OCI-LY1 (cell line): ENCODE results near the gene OR13A1.

Source experiments
- CTCF ChIP-seq: fragments of 200-600 bp; sonication (generic), shearing (Covaris generic); IDR thresholded peaks from 2 replicates; pipeline ENCODE4 v1.5.1; 2017; ENCODE audit warnings: mild to moderate bottlenecking, antibody characterized with exemption, low read length, moderate library complexity, mixed read lengths
- EZH2 ChIP-seq: fragments of 200-600 bp; sonication (generic), shearing (Covaris generic); IDR thresholded peaks from 2 replicates; pipeline ENCODE4 v1.8.0; 2017; ENCODE audit warnings: borderline replicate concordance, mixed run types, mild to moderate bottlenecking, antibody characterized with exemption, low read length, moderate library complexity, mixed read lengths

- TF ChIP-seq CTCF (no peak), EZH2 (no peak)
Measured at GRCh38 chr10:45265996-45266395, 49.4 kb downstream of the OR13A1 start.
